Measurements from ENCODE around the gene SH3BP1. TPM values are rescaled to one million over a fixed set of nuclear protein-coding genes. Genes with fewer than 3 reads are reported as not detected.
A peak's percentile ranks its signal among the peaks of the same experiment; 100 is the strongest.

The SH3BP1 gene
- total RNA-seq, 1 experiment from 2014 or later, result 60.5 TPM

GRCh38 chr22:37633089-37633624 is 6.3 kb upstream of the SH3BP1 start:
- TF ChIP-seq CTCF (conservative IDR thresholded peaks at IDR 0.05), result no peak
- no peak for TF ChIP-seq EZH2 (IDR thresholded peaks at IDR 0.05; ENCODE audit: low read depth)
- Histone ChIP-seq H2AFZ (no peak overlapping the region), H3F3A (ENCODE audit: insufficient read depth, low read depth) (peaks cover 30% of the 10 kb centered on the region; the same call in 1 of the 2 replicates), H3K4me1 (replicated peaks; ENCODE audit: insufficient read depth) (no peaks in the 10 kb centered on the region), H3K79me2 (ENCODE audit: low read depth) (no peaks in the 10 kb centered on the region), H3K36me3 (ENCODE audit: low read depth) (no peaks in the 10 kb centered on the region), H4K20me1 (ENCODE audit: insufficient read depth) (no peaks in the 10 kb centered on the region), H3K4me2 (no peak overlapping the region), H3K27ac (no peak overlapping the region), H3K4me3 (no peak overlapping the region), H3K9me3 (ENCODE audit: insufficient read depth, low read depth) (no peaks in the 10 kb centered on the region), H3K27me3 (ENCODE audit: insufficient read depth, low read depth) (no peaks in the 10 kb centered on the region), H3K9me2 (ENCODE audit: insufficient read depth) (no peaks in the 10 kb centered on the region)
- DNase-seq, result no peak
- BruUV-seq (replicated peaks), result no TSS peak
- ChIA-PET CTCF (interaction anchor here (0.7 to 2.6 kb wide), 2 partner anchors 10 to 73 kb away, joined by 8 to 17 read pairs; partner anchors contain the start of gene CDC42EP1), POLR2A (ENCODE audit: unreplicated experiment) (interaction anchor here (0.5 kb wide), 1 partner anchor 73 kb away, joined by 14 read pairs; the partner anchor contains the start of gene CDC42EP1)
- intact Hi-C loops (cut with micrococcal nuclease; ENCODE audit: unreplicated experiment), result no loop called here

GRCh38 chr22:37633625-37634416 is 5.6 kb upstream of the SH3BP1 start:
- intact Hi-C loops (cut with micrococcal nuclease; ENCODE audit: unreplicated experiment), result no loop called here
- Histone ChIP-seq H3K4me1 (replicated peaks; ENCODE audit: insufficient read depth) (peaks cover 6% of the 10 kb centered on the region), H3K36me3 (ENCODE audit: low read depth) (no peaks in the 10 kb centered on the region), H2AFZ (no peak overlapping the region), H4K20me1 (ENCODE audit: insufficient read depth) (no peaks in the 10 kb centered on the region), H3K27me3 (ENCODE audit: insufficient read depth, low read depth) (no peaks in the 10 kb centered on the region), H3F3A (ENCODE audit: insufficient read depth, low read depth) (peaks cover 31% of the 10 kb centered on the region), H3K4me2 (no peak overlapping the region), H3K9me3 (ENCODE audit: insufficient read depth, low read depth) (no peaks in the 10 kb centered on the region), H3K27ac (no peak overlapping the region), H3K9me2 (ENCODE audit: insufficient read depth) (no peaks in the 10 kb centered on the region), H3K79me2 (ENCODE audit: low read depth) (no peaks in the 10 kb centered on the region), H3K4me3 (no peak overlapping the region)
- BruUV-seq (replicated peaks), result no TSS peak
- ChIA-PET POLR2A (ENCODE audit: unreplicated experiment) (interaction anchor here (0.5 to 0.7 kb wide), 2 partner anchors 74 to 228 kb away, joined by 14 read pairs; partner anchors contain the start of gene CDC42EP1), CTCF (interaction anchor here (0.7 to 2.6 kb wide), 3 partner anchors 9 to 74 kb away, joined by 3 to 17 read pairs (median 8); partner anchors contain the start of gene CDC42EP1)
- no peak for TF ChIP-seq CTCF (conservative IDR thresholded peaks at IDR 0.05)
- TF ChIP-seq EZH2 (IDR thresholded peaks at IDR 0.05; ENCODE audit: low read depth), result no peak
- DNase-seq, result peak in 1 of 2 experiments; percentile 50

- Histone ChIP-seq H3K27ac (no peak overlapping the region), H3K79me2 (ENCODE audit: low read depth) (no peaks in the 10 kb centered on the region), H4K20me1 (ENCODE audit: insufficient read depth) (no peaks in the 10 kb centered on the region), H3K4me3 (no peak overlapping the region), H3K9me3 (ENCODE audit: insufficient read depth, low read depth) (no peaks in the 10 kb centered on the region), H3K4me2 (no peak overlapping the region), H3K27me3 (ENCODE audit: insufficient read depth, low read depth) (no peaks in the 10 kb centered on the region), H3K4me1 (replicated peaks; ENCODE audit: insufficient read depth) (peaks cover 11% of the 10 kb centered on the region), H3K9me2 (ENCODE audit: insufficient read depth) (no peaks in the 10 kb centered on the region), H3F3A (ENCODE audit: insufficient read depth, low read depth) (peaks cover 38% of the 10 kb centered on the region), H3K36me3 (ENCODE audit: low read depth) (no peaks in the 10 kb centered on the region), H2AFZ (no peak overlapping the region)
- no peak for DNase-seq
- ChIA-PET POLR2A (ENCODE audit: unreplicated experiment) (no interaction called here), CTCF (interaction anchor here (1.0 to 2.6 kb wide), 3 partner anchors 9 to 29 kb away, joined by 3 to 17 read pairs (median 3); no protein-coding TSS in a partner anchor)
- TF ChIP-seq EZH2 (IDR thresholded peaks at IDR 0.05; ENCODE audit: low read depth) (no peak), CTCF (conservative IDR thresholded peaks at IDR 0.05) (peak; percentile 39; the same call in 1 of the 2 replicates)
- no TSS peak for BruUV-seq (replicated peaks)
- intact Hi-C loops (cut with micrococcal nuclease; ENCODE audit: unreplicated experiment), result no loop called here
Observed at GRCh38 chr22:37634417-37634924, 5.0 kb upstream of the SH3BP1 start.

Measured in PC-9 (cell line).